Endothelial cell of umbilical vein (primary cell): ENCODE measurements around the gene MED22. TPM values are rescaled to one million over a fixed set of nuclear protein-coding genes. Genes with fewer than 3 reads are reported as not detected.

Experiments
- BruUV-seq: library from RNA; stranded (reverse); fragments of 400-500 nt; replicated peaks from 2 replicates; lab custom pipeline; 2021; lab: Mats Ljungman, UMichigan
- CTCF ChIA-PET: fragments of 300-600, 350-600 bp; sonication (Branson Sonifier 250); formaldehyde crosslinking; loops from one replicate; lab custom pipeline; 2021; ENCODE audit warnings: antibody characterized with exemption, inconsistent platforms; lab: Charles Lee
- POLR2A ChIA-PET: fragments of 300-600, 350-600 bp; sonication (Branson Sonifier 250); formaldehyde crosslinking; loops from one replicate; lab custom pipeline; 2021; ENCODE audit warnings: antibody characterized with exemption, inconsistent platforms; lab: Charles Lee
- DNase-seq: peaks from one replicate; pipeline ENCODE4 v3.0.0-alpha.2; 2011; ENCODE audit warnings: low read depth, low spot score
- FAIRE-seq: peaks from 2 replicates; lab custom pipeline; 2011; peaks lifted over from hg19 to GRCh38; lab: Jason Lieb, UNC
- H2AFZ ChIP-seq: 2 replicates; pipeline ENCODE4 v1.6.0; 2012; ENCODE audit warnings: low read depth, low read length, control low read depth, inconsistent platforms
- H3K27ac ChIP-seq: 2 replicates; pipeline ENCODE4 v1.5.1; 2011; ENCODE audit warnings: low read depth, mild to moderate bottlenecking, control low read depth, low read length, moderate library complexity; ENCODE audit not compliant: insufficient read depth
- H3K27me3 ChIP-seq, 2 experiments: 2 replicates each; pipeline versions ENCODE4 v1.6.0 to v1.6.1; 2011; ENCODE audit warnings: low read length in 2 of 2, mixed read lengths in 1 of 2; ENCODE audit not compliant: control insufficient read depth in 2 of 2, insufficient read depth in 2 of 2
- H3K36me3 ChIP-seq, 2 experiments: 2 replicates in 1 of 2; 3 replicates in 1 of 2; pipeline ENCODE4 v1.5.1; 2011; ENCODE audit warnings: low read length in 2 of 2, mild to moderate bottlenecking in 1 of 2, moderate library complexity in 1 of 2; ENCODE audit not compliant: control insufficient read depth in 2 of 2, insufficient read depth in 2 of 2; ENCODE audit errors: extremely low read depth in 1 of 2
- H3K4me1 ChIP-seq: 3 replicates; pipeline ENCODE4 v1.5.1; 2011; ENCODE audit warnings: mild to moderate bottlenecking, low read length; ENCODE audit not compliant: control insufficient read depth, insufficient read depth; ENCODE audit errors: extremely low read depth
- H3K4me2 ChIP-seq: 2 replicates; pipeline ENCODE4 v1.6.1; 2011; ENCODE audit warnings: low read length, control low read depth, mixed read lengths; ENCODE audit not compliant: insufficient read depth
- H3K4me3 ChIP-seq, 3 experiments: fragments of 200-600 bp in 1 of 3; sonication (generic), shearing (Covaris generic) in 1 of 3; replicated peaks in 1 of 3; 2 replicates each; pipeline ENCODE4 v1.5.1; 2011 to 2016; ENCODE audit warnings: control low read depth in 3 of 3, low read length in 3 of 3, mild to moderate bottlenecking in 2 of 3, inconsistent platforms in 1 of 3, low read depth in 1 of 3, moderate library complexity in 1 of 3; ENCODE audit not compliant: insufficient read depth in 1 of 3
- H3K79me2 ChIP-seq: 2 replicates; pipeline ENCODE4 v1.6.0; 2012; ENCODE audit warnings: low read length, inconsistent platforms; ENCODE audit not compliant: control insufficient read depth, insufficient read depth
- H3K9ac ChIP-seq: replicated peaks from 2 replicates; pipeline ENCODE3; 2011; ENCODE audit warnings: low read length, control low read depth; ENCODE audit not compliant: insufficient read depth; ENCODE audit errors: extremely low read depth
- H3K9me1 ChIP-seq: replicated peaks from 3 replicates; pipeline ENCODE4 v1.6.0; 2011; ENCODE audit warnings: mild to moderate bottlenecking, low read length; ENCODE audit not compliant: control insufficient read depth, insufficient read depth; ENCODE audit errors: extremely low read depth
- H3K9me3 ChIP-seq: replicated peaks from 2 replicates; pipeline ENCODE4 v1.5.1; 2012; ENCODE audit warnings: low read length, inconsistent platforms; ENCODE audit not compliant: control insufficient read depth, insufficient read depth
- H4K20me1 ChIP-seq: replicated peaks from 2 replicates; pipeline ENCODE3; 2011; ENCODE audit warnings: mild to moderate bottlenecking, low read length; ENCODE audit not compliant: control insufficient read depth, insufficient read depth; ENCODE audit errors: extremely low read depth
- CTCF ChIP-seq, 2 donors: IDR thresholded peaks; 1 replicate in 1 of 2; 2 replicates in 1 of 2; pipeline ENCODE4 v1.5.1; 2011; ENCODE audit warnings: low read length in 2 of 2, mild to moderate bottlenecking in 2 of 2, moderate library complexity in 2 of 2, control low read depth in 1 of 2, inconsistent platforms in 1 of 2, low read depth in 1 of 2; ENCODE audit not compliant: insufficient read depth in 1 of 2; ENCODE audit errors: extremely low read depth in 1 of 2
- EZH2 ChIP-seq: IDR thresholded peaks from 2 replicates; pipeline ENCODE4 v1.6.1; 2012; ENCODE audit warnings: borderline replicate concordance, low read depth, mild to moderate bottlenecking, moderate library complexity, low read length, inconsistent platforms; ENCODE audit not compliant: severe bottlenecking
- FOS ChIP-seq: IDR thresholded peaks from 2 replicates; pipeline ENCODE4 v1.6.1; 2011; ENCODE audit warnings: mild to moderate bottlenecking, low read length, moderate library complexity, borderline replicate concordance; ENCODE audit not compliant: insufficient read depth
- GATA2 ChIP-seq: IDR thresholded peaks from 2 replicates; pipeline ENCODE4 v1.7.0; 2011; ENCODE audit warnings: low read depth, mild to moderate bottlenecking, moderate library complexity, mixed read lengths, low read length; ENCODE audit not compliant: insufficient read length, insufficient read depth
- JUN ChIP-seq: IDR thresholded peaks from 2 replicates; pipeline ENCODE4 v1.6.1; 2011; ENCODE audit warnings: borderline replicate concordance, low read depth; ENCODE audit not compliant: insufficient read length, insufficient read depth
- MYC ChIP-seq: IDR thresholded peaks from one replicate; pipeline ENCODE4 v1.6.1; 2011; ENCODE audit warnings: mild to moderate bottlenecking, low read depth, low read length
- POLR2A ChIP-seq: IDR thresholded peaks from 2 replicates; pipeline ENCODE4 v1.6.1; 2012; ENCODE audit warnings: low read depth, mild to moderate bottlenecking, control low read depth, low read length
- POLR2AphosphoS5 ChIP-seq: IDR thresholded peaks from 2 replicates; pipeline ENCODE4 v1.6.1; 2012; ENCODE audit warnings: low read depth, mild to moderate bottlenecking, control low read depth, low read length, moderate library complexity; ENCODE audit not compliant: insufficient read depth
- dilution Hi-C: fragments of 300-500 bp; cut with MboI; formaldehyde crosslinking; loops from one replicate; pipeline ENCODE4 v1.15.0; 2019; ENCODE audit warnings: low sequenced_read_pairs; ENCODE audit not compliant: extremely low pct_ligation_motif_present
- intact Hi-C: fragments of 100-400 bp; cut with micrococcal nuclease; formaldehyde crosslinking; loops from one replicate; pipeline ENCODE4 v1.10.0; 2022
- polyA plus RNA-seq, 4 experiments: library from polyadenylated mRNA; depleted of rRNA in 3 of 4; stranded (reverse) in 3 of 4; unstranded in 1 of 4; fragments of >200 nt; gene quantifications; 2 replicates each; pipeline versions ENCODE4 v1.2.1 to v1.2.3, GENCODE V29; 2011 to 2012; ENCODE audit warnings: missing spikeins in 1 of 4
- total RNA-seq: library from RNA; stranded (reverse); gene quantifications from 2 replicates; pipeline ENCODE4 v1.2.3, GENCODE V29; 2021
- TF ChIP-seq, protein P1 (sequence below): IDR thresholded peaks from 2 replicates; pipeline ENCODE4 v1.6.1; 2011; ENCODE audit not compliant: insufficient read depth, insufficient read length

The MED22 gene
- total and polyA plus RNA-seq, 2 donors (not counting 3 experiments of a cell fraction or from before 2014, with no cell fraction given), result 25.7 to 27.4 TPM

GRCh38 chr9:133367221-133367620 lies 19.3 kb upstream of the MED22 start:
- FAIRE-seq, result no peak
- no peak overlapping the region for H2AFZ ChIP-seq
- H4K20me1 ChIP-seq, result no peaks in the 10 kb centered on the region
- H3K9ac ChIP-seq, result no peak overlapping the region
- no peaks in the 10 kb centered on the region for H3K9me3 ChIP-seq
- no peak overlapping the region for H3K4me2 ChIP-seq
- no peak overlapping the region for H3K4me3 ChIP-seq
- H3K79me2 ChIP-seq, result peaks cover 75% of the 10 kb centered on the region
- intact Hi-C loops, result no loop called here
- H3K4me1 ChIP-seq, result peaks cover 15% of the 10 kb centered on the region
- ChIA-PET CTCF (no interaction called here), POLR2A (no interaction called here)
- peaks cover 25 to 64% of the 10 kb centered on the region in 2 experiments for H3K36me3 ChIP-seq
- no peaks in the 10 kb centered on the region for H3K9me1 ChIP-seq
- BruUV-seq, result no TSS peak
- no peaks in the 10 kb centered on the region for H3K27me3 ChIP-seq
- dilution Hi-C loops, result no loop called here
- TF ChIP-seq CTCF (IDR thresholded peaks at IDR 0.05; ENCODE audit: extremely low read depth in 1 of 2, insufficient read depth in 1 of 2, low read depth in 1 of 2, low read length in 2 of 2), result no peak
- no peak for TF ChIP-seq GATA2
- H3K27ac ChIP-seq, result no peak overlapping the region
- no peak for DNase-seq

- Histone ChIP-seq H3K27ac (no peak overlapping the region), H3K9me3 (no peaks in the 10 kb centered on the region), H2AFZ (no peak overlapping the region), H3K4me1 (peaks cover 15% of the 10 kb centered on the region), H3K36me3 (peaks cover 32 to 68% of the 10 kb centered on the region in 2 experiments), H4K20me1 (no peaks in the 10 kb centered on the region), H3K79me2 (peaks cover 67% of the 10 kb centered on the region), H3K4me3 (no peak overlapping the region), H3K9me1 (no peaks in the 10 kb centered on the region), H3K4me2 (no peak overlapping the region), H3K27me3 (no peaks in the 10 kb centered on the region), H3K9ac (no peak overlapping the region)
- ChIA-PET CTCF (interaction anchor here (1.2 kb wide), 1 partner anchor 9 kb away, joined by 5 read pairs; the partner anchor contains the start of genes STKLD1 and SURF4), POLR2A (no interaction called here)
- dilution Hi-C loops, result no loop called here
- BruUV-seq, result no TSS peak
- no peak for DNase-seq
- FAIRE-seq, result no peak
- intact Hi-C loops, result no loop called here
- TF ChIP-seq GATA2 (no peak), POLR2A (no peak), FOS (no peak), CTCF (IDR thresholded peaks at IDR 0.05; ENCODE audit: extremely low read depth in 1 of 2, insufficient read depth in 1 of 2, low read depth in 1 of 2, low read length in 2 of 2) (no peak), JUN (no peak), EZH2 (no peak), POLR2AphosphoS5 (no peak), MYC (no peak)
- TF ChIP-seq, protein P1, sequence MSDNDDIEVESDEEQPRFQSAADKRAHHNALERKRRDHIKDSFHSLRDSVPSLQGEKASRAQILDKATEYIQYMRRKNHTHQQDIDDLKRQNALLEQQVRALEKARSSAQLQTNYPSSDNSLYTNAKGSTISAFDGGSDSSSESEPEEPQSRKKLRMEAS, result no peak
These were observed 18.5 kb upstream of the MED22 start for GRCh38 chr9:133366435-133366834.
